Endothelial cell of hepatic sinusoid (primary cell): ENCODE measurements around the gene DNAJC7.

ENCODE experiments used
- in situ Hi-C: cut with HindIII; loops from 2 replicates; pipeline ENCODE4 v1.10.0; 2017; ENCODE audit warnings: low sequenced_read_pairs

DNAJC7 gene

GRCh38 chr17:42016941-42017865 is at the start of gene DNAJC7:
Gene DNAJC7 (minus strand): TSS chr17:42017439. CDS start chr17:42017416, 23 bp downstream.
- in situ Hi-C loops = no loop called here

GRCh38 chr17:42065201-42065600 is 48.0 kb upstream of the DNAJC7 start:
- in situ Hi-C loops = no loop called here

- in situ Hi-C loops = no loop called here
These were observed 45.4 kb upstream of the DNAJC7 start for GRCh38 chr17:42062681-42063080.

- in situ Hi-C loops = no loop called here
These were observed 44.6 kb upstream of the DNAJC7 start for GRCh38 chr17:42061646-42062487.

- in situ Hi-C loops = no loop called here
These were observed 43.0 kb upstream of the DNAJC7 start for GRCh38 chr17:42060231-42060630.

- in situ Hi-C loops = no loop called here
These were observed 42.6 kb upstream of the DNAJC7 start for GRCh38 chr17:42059815-42060214.

- in situ Hi-C loops = no loop called here
These were observed 40.8 kb upstream of the DNAJC7 start for GRCh38 chr17:42058063-42058462.

- in situ Hi-C loops = no loop called here
These were observed 39.4 kb upstream of the DNAJC7 start for GRCh38 chr17:42056635-42057034.

- in situ Hi-C loops = no loop called here
These were observed 38.3 kb upstream of the DNAJC7 start for GRCh38 chr17:42055496-42055895.

- in situ Hi-C loops = no loop called here
These were observed 37.8 kb upstream of the DNAJC7 start for GRCh38 chr17:42055027-42055426.

- in situ Hi-C loops = no loop called here
These were observed 36.7 kb upstream of the DNAJC7 start for GRCh38 chr17:42053731-42054500.

GRCh38 chr17:42052346-42052877 is 35.2 kb upstream of the DNAJC7 start:
- in situ Hi-C loops = no loop called here

GRCh38 chr17:42051645-42052044 is 34.4 kb upstream of the DNAJC7 start:
- in situ Hi-C loops = no loop called here

- in situ Hi-C loops = no loop called here
These were observed 33.8 kb upstream of the DNAJC7 start for GRCh38 chr17:42051013-42051400.

GRCh38 chr17:42050393-42051012 is 33.3 kb upstream of the DNAJC7 start, which contains the start of gene C17orf113:
Gene C17orf113 (minus strand): TSS chr17:42050601. CDS start chr17:42043376, 7,225 bp downstream.
- in situ Hi-C loops = no loop called here

- in situ Hi-C loops = no loop called here
These were observed 32.7 kb upstream of the DNAJC7 start for GRCh38 chr17:42049834-42050392.

- in situ Hi-C loops = no loop called here
These were observed 30.1 kb upstream of the DNAJC7 start for GRCh38 chr17:42047343-42047742.

GRCh38 chr17:42045719-42046118 is 28.5 kb upstream of the DNAJC7 start:
- in situ Hi-C loops = no loop called here

- in situ Hi-C loops = no loop called here
These were observed 25.5 kb upstream of the DNAJC7 start for GRCh38 chr17:42042598-42043319.
